ENCODE results near the gene SMG1.

Gene SMG1

GRCh38 chr16:18827890-18828289 is 98.3 kb downstream of the SMG1 start:
- H3K4me1 ChIP-seq (ENCODE audit: control insufficient read depth, insufficient read depth, low read length), result no peaks in the 10 kb centered on the region
- ChIA-PET CTCF (no interaction called here), POLR2A (interaction anchor here (1.1 kb wide), 1 partner anchor 26 kb away, joined by 3 read pairs; the partner anchor contains the start of gene ARL6IP1)
- H3K4me3 ChIP-seq (ENCODE audit: low read depth, low read length), result no peak overlapping the region
- peaks cover 15 to 53% of the 10 kb centered on the region in 2 experiments for H3K36me3 ChIP-seq (ENCODE audit: control insufficient read depth in 2 of 2, insufficient read depth in 1 of 2, low read length in 2 of 2)
- H3K27ac ChIP-seq (ENCODE audit: extremely low read depth, low read depth, low read length), result no peak overlapping the region
- no peaks in the 10 kb centered on the region for H3K9me3 ChIP-seq (ENCODE audit: control insufficient read depth, insufficient read depth, low read depth, low read length)
- TF ChIP-seq ZNF626 (tag by site-specific recombination; IDR thresholded peaks at IDR 0.05) (no peak), ZNF248 (tag by site-specific recombination; IDR thresholded peaks at IDR 0.05) (no peak), ZNF114 (tag by site-specific recombination; IDR thresholded peaks at IDR 0.05) (no peak), BCL6B (tag by site-specific recombination; IDR thresholded peaks at IDR 0.05) (no peak), ZNF302 (tag by site-specific recombination; IDR thresholded peaks at IDR 0.05; ENCODE audit: low read depth) (no peak), ZNF621 (tag by site-specific recombination; IDR thresholded peaks at IDR 0.05) (no peak), KLF9 (tag by site-specific recombination; IDR thresholded peaks at IDR 0.05; ENCODE audit: low read depth) (no peak), ZBTB11 (tag by site-specific recombination; conservative IDR thresholded peaks at IDR 0.05; ENCODE audit: low read depth) (no peak), ZNF280D (tag by site-specific recombination; IDR thresholded peaks at IDR 0.05) (no peak), REPIN1 (tag by site-specific recombination; IDR thresholded peaks at IDR 0.05; ENCODE audit: low read depth) (no peak), ZNF433 (tag by site-specific recombination; IDR thresholded peaks at IDR 0.05; ENCODE audit: low read depth) (no peak), ZNF707 (tag by site-specific recombination; IDR thresholded peaks at IDR 0.05) (no peak), HOXC10 (CRISPR knock-in tag; IDR thresholded peaks at IDR 0.05) (no peak), YY2 (tag by site-specific recombination; IDR thresholded peaks at IDR 0.05) (no peak)

- Histone ChIP-seq H3K4me1 (ENCODE audit: control insufficient read depth, insufficient read depth, low read length) (no peaks in the 10 kb centered on the region), H3K4me3 (ENCODE audit: low read depth, low read length) (no peak overlapping the region), H3K27ac (ENCODE audit: extremely low read depth, low read depth, low read length) (no peak overlapping the region), H3K9me3 (ENCODE audit: control insufficient read depth, insufficient read depth, low read depth, low read length) (no peaks in the 10 kb centered on the region), H3K36me3 (ENCODE audit: control insufficient read depth in 2 of 2, insufficient read depth in 1 of 2, low read length in 2 of 2) (peaks cover 44 to 78% of the 10 kb centered on the region in 2 experiments)
- ChIA-PET CTCF (interaction anchor here (0.5 to 2.7 kb wide), 4 partner anchors 14 to 153 kb away, joined by 3 to 18 read pairs (median 5); partner anchors contain the start of gene ARL6IP1), POLR2A (interaction anchor here (1.3 kb wide), 1 partner anchor 15 kb away, joined by 4 read pairs; the partner anchor contains the start of gene ARL6IP1)
- TF ChIP-seq BCL11B (tag by site-specific recombination; IDR thresholded peaks at IDR 0.05; ENCODE audit: low read depth) (no peak), ZNF292 (tag by site-specific recombination; IDR thresholded peaks at IDR 0.05; ENCODE audit: borderline replicate concordance, low read depth) (no peak), ZNF514 (tag by site-specific recombination; IDR thresholded peaks at IDR 0.05) (no peak), ZNF362 (tag by site-specific recombination; IDR thresholded peaks at IDR 0.05) (no peak), ZNF704 (tag by site-specific recombination; IDR thresholded peaks at IDR 0.05) (no peak), ZNF280D (tag by site-specific recombination; IDR thresholded peaks at IDR 0.05) (no peak), SP7 (tag by site-specific recombination; IDR thresholded peaks at IDR 0.05) (no peak), ZSCAN23 (tag by site-specific recombination; IDR thresholded peaks at IDR 0.05) (no peak), IKZF3 (tag by site-specific recombination; IDR thresholded peaks at IDR 0.05) (no peak)
Measured at GRCh38 chr16:18816286-18816685, 109.9 kb downstream of the SMG1 start.

All from HEK293 (cell line).